HepG2 (cell line): ENCODE data around the gene NACAD. TPM values are rescaled to one million over a fixed set of nuclear protein-coding genes. Genes with fewer than 3 reads are reported as not detected.

Source experiments
- ADNP ChIP-seq: sonication (generic); formaldehyde crosslinking; IDR thresholded peaks from 2 replicates; pipeline ENCODE4 v1.4.0; 2020; ENCODE audit warnings: missing genetic modification reagents
- EED ChIP-seq: sonication (generic); formaldehyde crosslinking; IDR thresholded peaks from 2 replicates; pipeline ENCODE4 v1.5.0; 2020; ENCODE audit warnings: mild to moderate bottlenecking, missing genetic modification reagents
- HOXA9 ChIP-seq: sonication (generic); formaldehyde crosslinking; IDR thresholded peaks from 2 replicates; pipeline ENCODE4 v1.8.1; 2022; ENCODE audit warnings: missing genetic modification reagents, mild to moderate bottlenecking, moderate library complexity, borderline replicate concordance
- KLF16 ChIP-seq, 2 experiments: sonication (generic) in 1 of 2; formaldehyde crosslinking in 1 of 2; IDR thresholded peaks; 2 replicates each; pipeline versions ENCODE4 v1.6.1 to v1.8.0; 2016 to 2023; ENCODE audit warnings: missing genetic modification reagents in 2 of 2, missing compliant biosample characterization in 1 of 2
- MAZ ChIP-seq, 2 experiments: sonication (generic) in 1 of 2; formaldehyde crosslinking in 1 of 2; IDR thresholded peaks; 2 replicates each; pipeline versions ENCODE4 v1.5.0 to v1.6.1; 2012 to 2020; ENCODE audit warnings: low read depth in 2 of 2, mild to moderate bottlenecking in 2 of 2, borderline replicate concordance in 1 of 2, improper control_type of control experiment in 1 of 2, low read length in 1 of 2, missing genetic modification reagents in 1 of 2, moderate library complexity in 1 of 2
- PHF5A ChIP-seq: IDR thresholded peaks from one replicate; pipeline ENCODE4 v1.6.1; 2018; ENCODE audit warnings: low read depth, missing genetic modification reagents; ENCODE audit not compliant: unreplicated experiment
- POLR2AphosphoS5 ChIP-seq: IDR thresholded peaks from 2 replicates; pipeline ENCODE4 v1.6.1; 2012; ENCODE audit warnings: low read depth, low read length
- RFX1 ChIP-seq: fragments of 450-650 bp; IDR thresholded peaks from 2 replicates; pipeline ENCODE4 v1.6.1; 2017
- RFXAP ChIP-seq: sonication (generic); formaldehyde crosslinking; IDR thresholded peaks from 2 replicates; pipeline ENCODE4 v1.4.0; 2020; ENCODE audit warnings: missing genetic modification reagents, borderline replicate concordance
- SKIL ChIP-seq: sonication (generic); formaldehyde crosslinking; IDR thresholded peaks from 2 replicates; pipeline ENCODE4 v1.8.0; 2022; ENCODE audit warnings: missing genetic modification reagents, mild to moderate bottlenecking, moderate library complexity, borderline replicate concordance
- SP2 ChIP-seq: sonication (generic); formaldehyde crosslinking; IDR thresholded peaks from 2 replicates; pipeline ENCODE4 v1.5.1; 2020; ENCODE audit warnings: mild to moderate bottlenecking, missing genetic modification reagents
- SRSF1 ChIP-seq: fragments of 200-400 bp; formaldehyde crosslinking; optimal IDR thresholded peaks from 2 replicates; pipeline ENCODE3; 2017; ENCODE audit warnings: mild to moderate bottlenecking, low read depth, low read length, moderate library complexity
- THAP8 ChIP-seq: sonication (generic); formaldehyde crosslinking; IDR thresholded peaks from 2 replicates; pipeline ENCODE4 v1.5.1; 2020; ENCODE audit warnings: missing genetic modification reagents, mild to moderate bottlenecking, borderline replicate concordance
- ZMAT3 ChIP-seq: sonication (generic); formaldehyde crosslinking; conservative IDR thresholded peaks from 2 replicates; pipeline ENCODE4 v1.7.0; 2021; ENCODE audit warnings: missing genetic modification reagents
- ZNF10 ChIP-seq: sonication (generic); formaldehyde crosslinking; IDR thresholded peaks from 2 replicates; pipeline ENCODE4 v1.4.0; 2020; ENCODE audit warnings: mild to moderate bottlenecking, low read depth, missing genetic modification reagents, borderline replicate concordance
- ZNF891 ChIP-seq: sonication (generic); formaldehyde crosslinking; IDR thresholded peaks from 2 replicates; pipeline ENCODE4 v1.5.0; 2020; ENCODE audit warnings: mild to moderate bottlenecking, missing genetic modification reagents
- polyA plus RNA-seq, 8 experiments: library from polyadenylated mRNA; depleted of rRNA in 3 of 8; stranded (reverse) in 7 of 8; unstranded in 1 of 8; fragments of >200 nt; fragmentation: Illumina TruSeq in 4 of 8; extraction: Trizol in 4 of 8; gene quantifications; 2 replicates each; pipeline versions ENCODE4 v1.2.1 to v1.2.3, GENCODE V29; 2011 to 2016; ENCODE audit warnings: low read depth in 4 of 8, missing spikeins in 1 of 8, mixed read lengths in 1 of 8; ENCODE audit not compliant: insufficient read depth in 1 of 8
- total RNA-seq, 5 experiments: library from RNA; depleted of rRNA; stranded (reverse); fragments of >200 nt; fragmentation: Illumina TruSeq; extraction: Trizol; gene quantifications; 2 replicates each; pipeline ENCODE4 v1.2.3, GENCODE V29; 2016; ENCODE audit warnings: low read depth in 1 of 5
- TF ChIP-seq, protein P1 (sequence below): sonication (generic); formaldehyde crosslinking; IDR thresholded peaks from 2 replicates; pipeline ENCODE4 v1.5.0; 2020; ENCODE audit warnings: mild to moderate bottlenecking, missing genetic modification reagents
- TF ChIP-seq, protein P2 (sequence below): IDR thresholded peaks from 2 replicates; pipeline ENCODE4 v1.6.1; 2018; ENCODE audit warnings: missing genetic modification reagents, mild to moderate bottlenecking, missing compliant biosample characterization
- TF ChIP-seq, protein P3 (sequence below): sonication (generic); formaldehyde crosslinking; IDR thresholded peaks from 2 replicates; pipeline ENCODE4 v1.8.1; 2023; ENCODE audit warnings: mild to moderate bottlenecking, missing genetic modification reagents
- TF ChIP-seq, protein P4 (sequence below): sonication (generic); formaldehyde crosslinking; IDR thresholded peaks from 2 replicates; pipeline ENCODE4 v1.4.0; 2020; ENCODE audit warnings: missing genetic modification reagents

The NACAD gene
- total and polyA plus RNA-seq, 2 of the 13 experiments (the other 11 are each of a cell fraction or from before 2014, with no cell fraction given): 0.04 TPM; not detected in 1

DNA sequence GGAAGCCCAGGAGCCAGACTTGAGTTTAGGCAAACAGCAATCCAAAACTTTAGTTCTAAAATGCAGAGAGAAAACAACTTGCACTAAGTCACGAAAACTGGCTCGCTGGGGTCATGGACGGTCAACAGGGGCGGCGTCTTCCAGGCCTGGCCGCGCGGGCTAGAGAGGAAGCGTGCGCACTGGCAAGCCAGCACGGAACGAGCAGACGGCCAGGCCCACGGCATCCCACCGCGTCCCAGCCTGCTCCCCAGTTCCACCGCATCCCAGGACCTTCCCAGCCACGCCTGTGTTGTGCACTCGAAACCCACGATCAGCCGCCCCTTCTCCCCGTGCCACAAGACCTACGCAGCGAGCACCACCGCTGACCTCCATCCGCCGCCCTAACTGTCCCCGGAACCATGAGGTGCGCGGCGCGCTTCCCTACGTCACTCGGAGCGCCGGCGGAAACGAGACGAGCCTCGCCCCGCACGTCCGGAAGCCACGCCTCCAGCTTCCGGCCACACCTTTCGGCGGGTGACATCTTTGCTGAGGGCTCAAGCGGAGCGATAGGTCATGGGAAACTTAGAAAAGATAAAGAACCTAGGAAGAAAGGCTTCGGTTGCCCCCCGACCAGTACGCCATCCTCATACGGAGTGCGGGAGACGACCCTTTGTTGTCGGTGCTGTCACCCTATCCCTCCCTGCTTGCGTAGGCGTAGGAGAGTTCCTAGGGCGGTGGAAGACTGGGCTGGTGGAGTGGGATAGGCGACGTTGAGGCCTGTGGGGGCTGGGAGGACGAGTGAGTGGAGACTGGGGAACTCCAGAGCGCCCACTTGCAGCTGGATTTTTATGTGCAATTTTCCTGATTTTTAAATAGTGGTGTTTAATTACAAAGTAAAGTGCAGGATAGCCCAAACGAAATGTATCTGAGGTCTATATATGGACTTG, 22.8 kb upstream of the NACAD start, which contains the start of gene TBRG4 (continued):
- TF ChIP-seq, protein P1, sequence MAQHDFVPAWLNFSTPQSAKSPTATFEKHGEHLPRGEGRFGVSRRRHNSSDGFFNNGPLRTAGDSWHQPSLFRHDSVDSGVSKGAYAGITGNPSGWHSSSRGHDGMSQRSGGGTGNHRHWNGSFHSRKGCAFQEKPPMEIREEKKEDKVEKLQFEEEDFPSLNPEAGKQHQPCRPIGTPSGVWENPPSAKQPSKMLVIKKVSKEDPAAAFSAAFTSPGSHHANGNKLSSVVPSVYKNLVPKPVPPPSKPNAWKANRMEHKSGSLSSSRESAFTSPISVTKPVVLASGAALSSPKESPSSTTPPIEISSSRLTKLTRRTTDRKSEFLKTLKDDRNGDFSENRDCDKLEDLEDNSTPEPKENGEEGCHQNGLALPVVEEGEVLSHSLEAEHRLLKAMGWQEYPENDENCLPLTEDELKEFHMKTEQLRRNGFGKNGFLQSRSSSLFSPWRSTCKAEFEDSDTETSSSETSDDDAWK (CRISPR knock-in tag): no peak
- TF ChIP-seq SP2 (CRISPR knock-in tag) (peak; percentile 76), KLF16 (CRISPR knock-in tag; IDR thresholded peaks at IDR 0.05) (peak in 1 of 2 experiments; percentile 78; a peak in 2 of 4 replicates), ZNF10 (CRISPR knock-in tag) (no peak), RFXAP (CRISPR knock-in tag) (peak; percentile 84; the same call in 1 of the 2 replicates), ADNP (CRISPR knock-in tag) (no peak; the same call in 1 of the 2 replicates), ZMAT3 (peak; percentile 78; the same call in 1 of the 2 replicates), HOXA9 (CRISPR knock-in tag) (0 out of 2 replicates have a peak, but pooled peaks have one; percentile 77), THAP8 (CRISPR knock-in tag) (peak; percentile 93; the same call in 1 of the 2 replicates), PHF5A (CRISPR knock-in tag) (peak; percentile 57), POLR2AphosphoS5 (peak; percentile 93), ZNF891 (CRISPR knock-in tag) (peak; percentile 77; the same call in 1 of the 2 replicates), RFX1 (no peak), SKIL (CRISPR knock-in tag) (peak; percentile 72), SRSF1 (peak; percentile 84), MAZ (IDR thresholded peaks at IDR 0.05; ENCODE audit: borderline replicate concordance, low read depth, low read length) (peak; percentile 53; the same call in 1 of the 2 replicates), MAZ (CRISPR knock-in tag; IDR thresholded peaks at IDR 0.05; ENCODE audit: low read depth) (peak; percentile 84; the same call in 1 of the 2 replicates), EED (peak; percentile 68; the same call in 1 of the 2 replicates)
- TF ChIP-seq, protein P2, sequence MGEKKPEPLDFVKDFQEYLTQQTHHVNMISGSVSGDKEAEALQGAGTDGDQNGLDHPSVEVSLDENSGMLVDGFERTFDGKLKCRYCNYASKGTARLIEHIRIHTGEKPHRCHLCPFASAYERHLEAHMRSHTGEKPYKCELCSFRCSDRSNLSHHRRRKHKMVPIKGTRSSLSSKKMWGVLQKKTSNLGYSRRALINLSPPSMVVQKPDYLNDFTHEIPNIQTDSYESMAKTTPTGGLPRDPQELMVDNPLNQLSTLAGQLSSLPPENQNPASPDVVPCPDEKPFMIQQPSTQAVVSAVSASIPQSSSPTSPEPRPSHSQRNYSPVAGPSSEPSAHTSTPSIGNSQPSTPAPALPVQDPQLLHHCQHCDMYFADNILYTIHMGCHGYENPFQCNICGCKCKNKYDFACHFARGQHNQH (CRISPR knock-in tag): peak; percentile 86
- TF ChIP-seq, protein P3, sequence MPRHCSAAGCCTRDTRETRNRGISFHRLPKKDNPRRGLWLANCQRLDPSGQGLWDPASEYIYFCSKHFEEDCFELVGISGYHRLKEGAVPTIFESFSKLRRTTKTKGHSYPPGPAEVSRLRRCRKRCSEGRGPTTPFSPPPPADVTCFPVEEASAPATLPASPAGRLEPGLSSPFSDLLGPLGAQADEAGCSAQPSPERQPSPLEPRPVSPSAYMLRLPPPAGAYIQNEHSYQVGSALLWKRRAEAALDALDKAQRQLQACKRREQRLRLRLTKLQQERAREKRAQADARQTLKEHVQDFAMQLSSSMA (CRISPR knock-in tag): peak; percentile 91; the same call in 1 of the 2 replicates
- TF ChIP-seq, protein P4, sequence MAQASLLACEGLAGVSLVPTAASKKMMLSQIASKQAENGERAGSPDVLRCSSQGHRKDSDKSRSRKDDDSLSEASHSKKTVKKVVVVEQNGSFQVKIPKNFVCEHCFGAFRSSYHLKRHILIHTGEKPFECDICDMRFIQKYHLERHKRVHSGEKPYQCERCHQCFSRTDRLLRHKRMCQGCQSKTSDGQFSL (CRISPR knock-in tag): peak; percentile 54; the same call in 1 of the 2 replicates
